HG02610 (cell line): Measurements from ENCODE around the gene DARS1.
"Not testable (repeated sequence)": the region's sequence is repeated elsewhere in the genome, so short reads cannot be mapped to it uniquely, and the experiment has no call there.

Experiments used
- ATAC-seq: cut with Tn5 transposase; IDR thresholded peaks from one replicate; pipeline ENCODE4 v1.9.1; 2021; ENCODE audit warnings: mild to moderate bottlenecking, moderate library complexity; ENCODE audit not compliant: unreplicated experiment

Gene DARS1

GRCh38 chr2:135986507-135986906 lies 1.1 kb upstream of the DARS1 start:
- ATAC-seq, result no peak

- ATAC-seq, result peak; percentile 55
Measured at GRCh38 chr2:135985826-135986393, 484 bp upstream of the DARS1 start.

GRCh38 chr2:135984199-135985017 lies 1.0 kb downstream of the DARS1 start:
- peak; percentile 23 for ATAC-seq

GRCh38 chr2:135980434-135981079 lies 4.9 kb downstream of the DARS1 start:
- ATAC-seq, result no peak

- ATAC-seq, result no peak
Measured at GRCh38 chr2:135975702-135976101, 9.7 kb downstream of the DARS1 start.

GRCh38 chr2:135974036-135974435 lies 11.4 kb downstream of the DARS1 start:
- ATAC-seq, result no peak

- ATAC-seq, result no peak
Measured at GRCh38 chr2:135969655-135970387, 15.6 kb downstream of the DARS1 start.

- no peak for ATAC-seq
Measured at GRCh38 chr2:135965756-135966155, 19.7 kb downstream of the DARS1 start.

GRCh38 chr2:135964404-135964803 lies 21.0 kb downstream of the DARS1 start:
- ATAC-seq, result not testable (repeated sequence)

GRCh38 chr2:135963841-135964240 lies 21.6 kb downstream of the DARS1 start:
- no peak for ATAC-seq

- no peak for ATAC-seq
Measured at GRCh38 chr2:135962366-135963123, 22.9 kb downstream of the DARS1 start.

- no peak for ATAC-seq
Measured at GRCh38 chr2:135960656-135961551, 24.5 kb downstream of the DARS1 start.

GRCh38 chr2:135960150-135960549 lies 25.3 kb downstream of the DARS1 start:
- no peak for ATAC-seq

GRCh38 chr2:135958927-135959326 lies 26.5 kb downstream of the DARS1 start:
- not testable (repeated sequence) for ATAC-seq

- no peak for ATAC-seq
Measured at GRCh38 chr2:135954020-135954601, 31.3 kb downstream of the DARS1 start.

GRCh38 chr2:135952891-135953290 lies 32.5 kb downstream of the DARS1 start:
- ATAC-seq, result no peak

GRCh38 chr2:135951041-135951583 lies 34.3 kb downstream of the DARS1 start:
- ATAC-seq, result no peak

- ATAC-seq, result no peak
Measured at GRCh38 chr2:135949451-135950234, 35.8 kb downstream of the DARS1 start.
